ENCODE measurements around the gene FIP1L1. TPM values are rescaled to one million over a fixed set of nuclear protein-coding genes. Genes with fewer than 3 reads are reported as not detected.
"Not testable (repeated sequence)": the region's sequence is repeated elsewhere in the genome, so short reads cannot be mapped to it uniquely, and the experiment has no call there.

The FIP1L1 gene
- total RNA-seq, 1 experiment from 2014 or later: 95.0 TPM

GRCh38 chr4:53463340-53463739, 85.9 kb downstream of the FIP1L1 start:
- no peak overlapping the region for H3K9ac ChIP-seq (ENCODE audit: low read length)
- H3K9me3 ChIP-seq (ENCODE audit: low read length): no peaks in the 10 kb centered on the region
- no peaks in the 10 kb centered on the region for H3K79me2 ChIP-seq (ENCODE audit: low read length)
- no peaks in the 10 kb centered on the region for H3K4me1 ChIP-seq (ENCODE audit: low read length)
- no peaks in the 10 kb centered on the region for H4K20me1 ChIP-seq (ENCODE audit: insufficient read depth, low read depth, low read length)
- DNase-seq: no peak
- H3K27ac ChIP-seq (ENCODE audit: low read length): no peak overlapping the region
- no peaks in the 10 kb centered on the region for H3K9me2 ChIP-seq (replicated peaks; ENCODE audit: insufficient read depth, low read length)
- no peaks in the 10 kb centered on the region for H3K27me3 ChIP-seq (ENCODE audit: low read length)
- H3K4me2 ChIP-seq (ENCODE audit: low read depth, low read length, poor library complexity, severe bottlenecking): no peak overlapping the region
- H3K36me3 ChIP-seq (ENCODE audit: insufficient read depth, low read length): peaks cover 49% of the 10 kb centered on the region
- H3K4me3 ChIP-seq (ENCODE audit: low read length): no peak overlapping the region
- no peak overlapping the region for H2AFZ ChIP-seq (ENCODE audit: low read length)

GRCh38 chr4:53465281-53465680, 87.8 kb downstream of the FIP1L1 start:
- no peaks in the 10 kb centered on the region for H4K20me1 ChIP-seq (ENCODE audit: insufficient read depth, low read depth, low read length)
- H3K27ac ChIP-seq (ENCODE audit: low read length): no peak overlapping the region
- H3K4me3 ChIP-seq (ENCODE audit: low read length): no peak overlapping the region
- H3K27me3 ChIP-seq (ENCODE audit: low read length): no peaks in the 10 kb centered on the region
- H3K9me2 ChIP-seq (replicated peaks; ENCODE audit: insufficient read depth, low read length): no peaks in the 10 kb centered on the region
- H2AFZ ChIP-seq (ENCODE audit: low read length): no peak overlapping the region
- H3K9me3 ChIP-seq (ENCODE audit: low read length): no peaks in the 10 kb centered on the region
- no peaks in the 10 kb centered on the region for H3K4me1 ChIP-seq (ENCODE audit: low read length)
- H3K9ac ChIP-seq (ENCODE audit: low read length): no peak overlapping the region
- no peak for DNase-seq
- H3K36me3 ChIP-seq (ENCODE audit: insufficient read depth, low read length): peaks cover 30% of the 10 kb centered on the region
- H3K79me2 ChIP-seq (ENCODE audit: low read length): no peaks in the 10 kb centered on the region
- no peak overlapping the region for H3K4me2 ChIP-seq (ENCODE audit: low read depth, low read length, poor library complexity, severe bottlenecking)

- Histone ChIP-seq H3K27me3 (ENCODE audit: low read length) (no peaks in the 10 kb centered on the region), H2AFZ (ENCODE audit: low read length) (no peak overlapping the region), H3K36me3 (ENCODE audit: insufficient read depth, low read length) (peaks cover 24% of the 10 kb centered on the region), H3K27ac (ENCODE audit: low read length) (no peak overlapping the region), H3K9ac (ENCODE audit: low read length) (no peak overlapping the region), H3K4me2 (ENCODE audit: low read depth, low read length, poor library complexity, severe bottlenecking) (no peak overlapping the region), H3K79me2 (ENCODE audit: low read length) (no peaks in the 10 kb centered on the region), H3K4me1 (ENCODE audit: low read length) (no peaks in the 10 kb centered on the region), H4K20me1 (ENCODE audit: insufficient read depth, low read depth, low read length) (no peaks in the 10 kb centered on the region), H3K9me3 (ENCODE audit: low read length) (no peaks in the 10 kb centered on the region), H3K4me3 (ENCODE audit: low read length) (no peak overlapping the region), H3K9me2 (replicated peaks; ENCODE audit: insufficient read depth, low read length) (no peaks in the 10 kb centered on the region)
- DNase-seq: no peak
These were observed 88.5 kb downstream of the FIP1L1 start for GRCh38 chr4:53465891-53466290.

- not testable (repeated sequence) for H3K9me2 ChIP-seq (replicated peaks; ENCODE audit: insufficient read depth, low read length); H4K20me1 ChIP-seq (ENCODE audit: insufficient read depth, low read depth, low read length); H3K27ac ChIP-seq (ENCODE audit: low read length); H3K9me3 ChIP-seq (ENCODE audit: low read length); H3K4me2 ChIP-seq (ENCODE audit: low read depth, low read length, poor library complexity, severe bottlenecking); H3K4me1 ChIP-seq (ENCODE audit: low read length); H3K27me3 ChIP-seq (ENCODE audit: low read length); H3K9ac ChIP-seq (ENCODE audit: low read length); H3K79me2 ChIP-seq (ENCODE audit: low read length); H3K4me3 ChIP-seq (ENCODE audit: low read length); DNase-seq; H2AFZ ChIP-seq (ENCODE audit: low read length)
- H3K36me3 ChIP-seq (ENCODE audit: insufficient read depth, low read length): peaks cover 17% of the 10 kb centered on the region
These were observed 89.1 kb downstream of the FIP1L1 start for GRCh38 chr4:53466576-53466975.

GRCh38 chr4:53476232-53477037, 99.0 kb downstream of the FIP1L1 start:
- no peak overlapping the region for H3K27ac ChIP-seq (ENCODE audit: low read length)
- H2AFZ ChIP-seq (ENCODE audit: low read length): no peak overlapping the region
- H3K9ac ChIP-seq (ENCODE audit: low read length): no peak overlapping the region
- H3K9me2 ChIP-seq (replicated peaks; ENCODE audit: insufficient read depth, low read length): no peaks in the 10 kb centered on the region
- DNase-seq: no peak
- no peaks in the 10 kb centered on the region for H3K36me3 ChIP-seq (ENCODE audit: insufficient read depth, low read length)
- H3K27me3 ChIP-seq (ENCODE audit: low read length): no peaks in the 10 kb centered on the region
- no peak overlapping the region for H3K4me2 ChIP-seq (ENCODE audit: low read depth, low read length, poor library complexity, severe bottlenecking)
- H3K4me1 ChIP-seq (ENCODE audit: low read length): no peaks in the 10 kb centered on the region
- H4K20me1 ChIP-seq (ENCODE audit: insufficient read depth, low read depth, low read length): no peaks in the 10 kb centered on the region
- H3K79me2 ChIP-seq (ENCODE audit: low read length): no peaks in the 10 kb centered on the region
- no peak overlapping the region for H3K4me3 ChIP-seq (ENCODE audit: low read length)
- no peaks in the 10 kb centered on the region for H3K9me3 ChIP-seq (ENCODE audit: low read length)

- no peaks in the 10 kb centered on the region for H3K36me3 ChIP-seq (ENCODE audit: insufficient read depth, low read length)
- H3K9me2 ChIP-seq (replicated peaks; ENCODE audit: insufficient read depth, low read length): no peaks in the 10 kb centered on the region
- H3K4me2 ChIP-seq (ENCODE audit: low read depth, low read length, poor library complexity, severe bottlenecking): no peak overlapping the region
- H3K9ac ChIP-seq (ENCODE audit: low read length): no peak overlapping the region
- H2AFZ ChIP-seq (ENCODE audit: low read length): no peak overlapping the region
- no peaks in the 10 kb centered on the region for H3K27me3 ChIP-seq (ENCODE audit: low read length)
- no peak overlapping the region for H3K4me3 ChIP-seq (ENCODE audit: low read length)
- no peaks in the 10 kb centered on the region for H3K79me2 ChIP-seq (ENCODE audit: low read length)
- H3K27ac ChIP-seq (ENCODE audit: low read length): no peak overlapping the region
- H3K9me3 ChIP-seq (ENCODE audit: low read length): no peaks in the 10 kb centered on the region
- no peaks in the 10 kb centered on the region for H3K4me1 ChIP-seq (ENCODE audit: low read length)
- no peaks in the 10 kb centered on the region for H4K20me1 ChIP-seq (ENCODE audit: insufficient read depth, low read depth, low read length)
- no peak for DNase-seq
These were observed 99.7 kb downstream of the FIP1L1 start for GRCh38 chr4:53477038-53477565.

- H3K9ac ChIP-seq (ENCODE audit: low read length): no peak overlapping the region
- no peaks in the 10 kb centered on the region for H3K9me2 ChIP-seq (replicated peaks; ENCODE audit: insufficient read depth, low read length)
These were observed 100.2 kb downstream of the FIP1L1 start for GRCh38 chr4:53477636-53478035.

GRCh38 chr4:53478671-53479456, 101.4 kb downstream of the FIP1L1 start:
- no peaks in the 10 kb centered on the region for H3K79me2 ChIP-seq (ENCODE audit: low read length)
- no peaks in the 10 kb centered on the region for H3K9me3 ChIP-seq (ENCODE audit: low read length)
- no peaks in the 10 kb centered on the region for H3K4me1 ChIP-seq (ENCODE audit: low read length)
- no peak overlapping the region for H3K4me2 ChIP-seq (ENCODE audit: low read depth, low read length, poor library complexity, severe bottlenecking)
- H3K27me3 ChIP-seq (ENCODE audit: low read length): no peaks in the 10 kb centered on the region
- no peak overlapping the region for H2AFZ ChIP-seq (ENCODE audit: low read length)
- H3K9ac ChIP-seq (ENCODE audit: low read length): no peak overlapping the region
- no peaks in the 10 kb centered on the region for H4K20me1 ChIP-seq (ENCODE audit: insufficient read depth, low read depth, low read length)
- no peak for DNase-seq
- H3K36me3 ChIP-seq (ENCODE audit: insufficient read depth, low read length): no peaks in the 10 kb centered on the region
- no peaks in the 10 kb centered on the region for H3K9me2 ChIP-seq (replicated peaks; ENCODE audit: insufficient read depth, low read length)
- no peak overlapping the region for H3K27ac ChIP-seq (ENCODE audit: low read length)
- H3K4me3 ChIP-seq (ENCODE audit: low read length): no peak overlapping the region

More at GRCh38 chr4:53477636-53478035, 100.2 kb downstream of the FIP1L1 start:
- Histone ChIP-seq H3K4me3 (ENCODE audit: low read length) (no peak overlapping the region), H3K4me2 (ENCODE audit: low read depth, low read length, poor library complexity, severe bottlenecking) (no peak overlapping the region), H3K9me3 (ENCODE audit: low read length) (no peaks in the 10 kb centered on the region), H3K79me2 (ENCODE audit: low read length) (no peaks in the 10 kb centered on the region), H2AFZ (ENCODE audit: low read length) (no peak overlapping the region), H3K27ac (ENCODE audit: low read length) (no peak overlapping the region), H3K4me1 (ENCODE audit: low read length) (no peaks in the 10 kb centered on the region), H4K20me1 (ENCODE audit: insufficient read depth, low read depth, low read length) (no peaks in the 10 kb centered on the region), H3K27me3 (ENCODE audit: low read length) (no peaks in the 10 kb centered on the region), H3K36me3 (ENCODE audit: insufficient read depth, low read length) (no peaks in the 10 kb centered on the region)
- no peak for DNase-seq
